ENCODE data around the gene RHOBTB3. TPM values are rescaled to one million over a fixed set of nuclear protein-coding genes. Genes with fewer than 3 reads are reported as not detected.
A peak's percentile ranks its signal among the peaks of the same experiment; 100 is the strongest.

RHOBTB3 gene
- total and polyA plus RNA-seq, 10 of the 15 experiments (the other 5 are each of a cell fraction or from before 2014, with no cell fraction given), result 3.6 to 42.8 (median 8.4) TPM

DNA sequence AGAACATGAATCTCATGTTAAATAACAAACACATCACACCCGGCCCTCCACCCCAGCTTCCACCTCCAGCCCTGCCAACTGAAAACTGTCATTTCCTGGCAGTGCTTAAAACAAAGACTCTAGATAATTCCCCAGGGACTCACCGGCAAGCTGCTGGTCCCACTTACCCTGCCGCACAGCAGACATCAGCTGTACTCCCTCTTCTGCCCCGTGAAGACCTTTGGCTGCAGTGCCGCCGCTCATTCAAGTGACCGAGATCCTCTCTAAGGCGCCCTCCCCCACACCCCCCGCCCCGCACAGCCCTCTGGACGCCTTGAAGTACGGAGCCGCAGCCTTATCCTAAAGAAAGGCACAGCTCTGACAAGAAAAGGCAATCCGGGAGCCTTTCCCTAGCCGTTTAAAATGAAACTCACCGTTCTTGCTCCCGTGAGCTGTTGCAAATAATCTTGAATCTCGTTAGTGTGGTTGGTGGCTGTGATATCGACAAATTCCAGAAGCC is 91.0 kb downstream of the RHOBTB3 start:
- 2% methylated on average over 19 of the region's 19 CpGs for WGBS (ENCODE audit: insufficient coverage, insufficient replicate concordance, low lambda C conversion rate, missing lambda C conversion rate)
- FAIRE-seq (no peak), DNase-seq (ENCODE audit: low read depth, low spot score) (no peak), ATAC-seq (peak; percentile 63)
- Histone ChIP-seq H4K20me1 (ENCODE audit: control insufficient read depth, insufficient read depth) (no peaks in the 10 kb centered on the region), H3K36me3 (ENCODE audit: control insufficient read depth in 2 of 2, insufficient read depth in 2 of 2, low read length in 1 of 2) (peaks cover 0 to 4% of the 10 kb centered on the region in 2 experiments; a peak in 1 of 4 replicates), H3K9ac (ENCODE audit: control insufficient read depth, insufficient read depth, low read length) (peak overlapping the region; percentile 76), H3K27me3 (replicated peaks in 1 of 2; ENCODE audit: control insufficient read depth in 2 of 2, insufficient read depth in 2 of 2, low read length in 1 of 2) (no peaks in the 10 kb centered on the region), H3K4me1 (ENCODE audit: control insufficient read depth, insufficient read depth, low read length) (peaks cover 26% of the 10 kb centered on the region), H3K27ac (ENCODE audit: control insufficient read depth, insufficient read depth) (peak overlapping the region; percentile 86), H2AFZ (ENCODE audit: control insufficient read depth, low read depth, low read length) (peak overlapping the region; percentile 85), H3K9me3 (replicated peaks; ENCODE audit: control insufficient read depth, insufficient read depth, low read length) (no peaks in the 10 kb centered on the region), H3K4me2 (ENCODE audit: control insufficient read depth, insufficient read depth) (peak overlapping the region; percentile 95; the same call in 1 of the 2 replicates), H3K79me2 (ENCODE audit: control insufficient read depth, insufficient read depth, low read length) (peaks cover 54% of the 10 kb centered on the region), H3K4me3 (peak overlapping the region; percentile 87)
- in situ Hi-C loops (cut with MboI), result no loop called here
- ChIA-PET SMC1A (ENCODE audit: uncharacterized antibody, unreplicated experiment) (interaction anchor here (0.9 to 15.2 kb wide), 21 partner anchors 9 to 175 kb away, joined by 3 to 320 read pairs (median 8); partner anchors contain the start of genes RFESD and RHOBTB3), POLR2A (interaction anchor here (0.6 to 10.1 kb wide), 11 partner anchors 9 to 175 kb away, joined by 3 to 153 read pairs (median 3); partner anchors contain the start of gene RFESD), RAD21 (ENCODE audit: unreplicated experiment) (interaction anchor here (1.2 to 12.7 kb wide), 14 partner anchors 9 to 177 kb away, joined by 3 to 186 read pairs (median 7); partner anchors contain the start of genes RFESD and RHOBTB3), CTCF (interaction anchor here (0.8 to 11.4 kb wide), 12 partner anchors 10 to 177 kb away, joined by 3 to 145 read pairs (median 4); partner anchors contain the start of gene RFESD)
- no TSS peak for BruUV-seq (replicated peaks)
- intact Hi-C loops (cut with micrococcal nuclease; ENCODE audit: unreplicated experiment), result loop anchor here (5.0 kb wide), 1 partner anchor 90 kb away; the partner anchor contains the start of gene RHOBTB3
- TF ChIP-seq TCF12 (IDR thresholded peaks at IDR 0.05; ENCODE audit: low read depth, low read length), result peak; percentile 71; the same call in 1 of the 2 replicates
- TF ChIP-seq SMC3 (IDR thresholded peaks at IDR 0.05; ENCODE audit: borderline replicate concordance, low read length), result no peak
- TF ChIP-seq IRF3 (IDR thresholded peaks at IDR 0.05), result no peak
- peak; percentile 15 for TF ChIP-seq SP1 (IDR thresholded peaks at IDR 0.05; ENCODE audit: low read depth, low read length)
- TF ChIP-seq RBBP5 (conservative IDR thresholded peaks at IDR 0.05), result no peak
- TF ChIP-seq TARDBP (IDR thresholded peaks at IDR 0.05; ENCODE audit: borderline replicate concordance), result no peak
- TF ChIP-seq POLR2AphosphoS5 (IDR thresholded peaks at IDR 0.05; ENCODE audit: low read length), result peak; percentile 24; the same call in 1 of the 2 replicates
- TF ChIP-seq SUPT20H (IDR thresholded peaks at IDR 0.05; ENCODE audit: borderline replicate concordance, control insufficient read depth, low read depth, low read length), result no peak
- no peak for TF ChIP-seq CBX3 (IDR thresholded peaks at IDR 0.05; ENCODE audit: borderline replicate concordance, low read depth)
- TF ChIP-seq EED (IDR thresholded peaks at IDR 0.05; ENCODE audit: low read depth), result 0 out of 2 replicates have a peak, but pooled peaks have one; percentile 4
- TF ChIP-seq, protein P1, sequence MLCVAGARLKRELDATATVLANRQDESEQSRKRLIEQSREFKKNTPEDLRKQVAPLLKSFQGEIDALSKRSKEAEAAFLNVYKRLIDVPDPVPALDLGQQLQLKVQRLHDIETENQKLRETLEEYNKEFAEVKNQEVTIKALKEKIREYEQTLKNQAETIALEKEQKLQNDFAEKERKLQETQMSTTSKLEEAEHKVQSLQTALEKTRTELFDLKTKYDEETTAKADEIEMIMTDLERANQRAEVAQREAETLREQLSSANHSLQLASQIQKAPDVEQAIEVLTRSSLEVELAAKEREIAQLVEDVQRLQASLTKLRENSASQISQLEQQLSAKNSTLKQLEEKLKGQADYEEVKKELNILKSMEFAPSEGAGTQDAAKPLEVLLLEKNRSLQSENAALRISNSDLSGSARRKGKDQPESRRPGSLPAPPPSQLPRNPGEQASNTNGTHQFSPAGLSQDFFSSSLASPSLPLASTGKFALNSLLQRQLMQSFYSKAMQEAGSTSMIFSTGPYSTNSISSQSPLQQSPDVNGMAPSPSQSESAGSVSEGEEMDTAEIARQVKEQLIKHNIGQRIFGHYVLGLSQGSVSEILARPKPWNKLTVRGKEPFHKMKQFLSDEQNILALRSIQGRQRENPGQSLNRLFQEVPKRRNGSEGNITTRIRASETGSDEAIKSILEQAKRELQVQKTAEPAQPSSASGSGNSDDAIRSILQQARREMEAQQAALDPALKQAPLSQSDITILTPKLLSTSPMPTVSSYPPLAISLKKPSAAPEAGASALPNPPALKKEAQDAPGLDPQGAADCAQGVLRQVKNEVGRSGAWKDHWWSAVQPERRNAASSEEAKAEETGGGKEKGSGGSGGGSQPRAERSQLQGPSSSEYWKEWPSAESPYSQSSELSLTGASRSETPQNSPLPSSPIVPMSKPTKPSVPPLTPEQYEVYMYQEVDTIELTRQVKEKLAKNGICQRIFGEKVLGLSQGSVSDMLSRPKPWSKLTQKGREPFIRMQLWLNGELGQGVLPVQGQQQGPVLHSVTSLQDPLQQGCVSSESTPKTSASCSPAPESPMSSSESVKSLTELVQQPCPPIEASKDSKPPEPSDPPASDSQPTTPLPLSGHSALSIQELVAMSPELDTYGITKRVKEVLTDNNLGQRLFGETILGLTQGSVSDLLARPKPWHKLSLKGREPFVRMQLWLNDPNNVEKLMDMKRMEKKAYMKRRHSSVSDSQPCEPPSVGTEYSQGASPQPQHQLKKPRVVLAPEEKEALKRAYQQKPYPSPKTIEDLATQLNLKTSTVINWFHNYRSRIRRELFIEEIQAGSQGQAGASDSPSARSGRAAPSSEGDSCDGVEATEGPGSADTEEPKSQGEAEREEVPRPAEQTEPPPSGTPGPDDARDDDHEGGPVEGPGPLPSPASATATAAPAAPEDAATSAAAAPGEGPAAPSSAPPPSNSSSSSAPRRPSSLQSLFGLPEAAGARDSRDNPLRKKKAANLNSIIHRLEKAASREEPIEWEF (IDR thresholded peaks at IDR 0.05; ENCODE audit: insufficient replicate concordance, low read depth, low read length), result no peak
- TF ChIP-seq HDAC6 (IDR thresholded peaks at IDR 0.05; ENCODE audit: unreplicated experiment), result no peak
- TF ChIP-seq POLR2A (IDR thresholded peaks at IDR 0.05; ENCODE audit: low read depth, low read length), result no peak
- TF ChIP-seq NR2F1 (conservative IDR thresholded peaks at IDR 0.05), result no peak
- peak; percentile 96 for TF ChIP-seq MEF2B (IDR thresholded peaks at IDR 0.05; ENCODE audit: partially characterized antibody, poor library complexity, severe bottlenecking)
- no peak for TF ChIP-seq ZNF207 (IDR thresholded peaks at IDR 0.05; ENCODE audit: borderline replicate concordance)
